Gastrocnemius medialis (tissue), 4 donors: Measurements from ENCODE around the gene CBLIF. TPM values are rescaled to one million over a fixed set of nuclear protein-coding genes. Genes with fewer than 3 reads are reported as not detected.

ENCODE experiments used
- ATAC-seq, 2 donors: fragments of 150-250 bp; one replicate each; pipeline ENCODE4 v1.9.1; 2016
- DNase-seq, 2 donors: peaks; one replicate each; pipeline ENCODE4 v3.0.0-alpha.2; 2019
- H3K27ac ChIP-seq, 4 donors: fragments of 200-600 bp; sonication (generic); 1 replicate in 1 of 4; 2 replicates in 3 of 4; pipeline ENCODE4 v1.5.1; 2016 to 2018; ENCODE audit warnings: mild to moderate bottlenecking in 2 of 4, moderate library complexity in 1 of 4
- H3K27me3 ChIP-seq, 3 donors: fragments of 200-600 bp; sonication (generic) in 2 of 3; 1 replicate in 1 of 3; 2 replicates in 2 of 3; pipeline versions ENCODE4 v1.5.1 to v1.6.0; 2016 to 2019; ENCODE audit warnings: mild to moderate bottlenecking in 1 of 3, moderate library complexity in 1 of 3
- H3K36me3 ChIP-seq, 2 donors: fragments of 200-600 bp; sonication (generic) in 1 of 2; one replicate each; pipeline ENCODE4 v1.5.1; 2017 to 2018
- H3K4me1 ChIP-seq, 2 donors: fragments of 200-600 bp; sonication (generic) in 1 of 2; one replicate each; pipeline ENCODE4 v1.5.1; 2016 to 2017; ENCODE audit warnings: mild to moderate bottlenecking in 2 of 2
- H3K4me3 ChIP-seq, 4 donors: fragments of 200-600 bp; sonication (generic) in 3 of 4; 1 replicate in 1 of 4; 2 replicates in 3 of 4; pipeline ENCODE4 v1.5.1; 2016 to 2019; ENCODE audit warnings: mild to moderate bottlenecking in 2 of 4
- H3K9me3 ChIP-seq, 3 donors: fragments of 200-600 bp; sonication (generic) in 2 of 3; 1 replicate in 1 of 3; 2 replicates in 2 of 3; pipeline ENCODE4 v1.5.1; 2016 to 2019
- CTCF ChIP-seq, 5 experiments: fragments of 450-650 bp in 3 of 5; fragments of 200-600 bp in 2 of 5; sonication (generic) in 2 of 5; IDR thresholded peaks in 4 of 5; conservative IDR thresholded peaks in 1 of 5; 1 replicate in 4 of 5; 2 replicates in 1 of 5; pipeline ENCODE4 v1.5.1; 2016 to 2019; ENCODE audit warnings: antibody characterized with exemption in 5 of 5, mild to moderate bottlenecking in 3 of 5, moderate library complexity in 3 of 5
- POLR2A ChIP-seq, 2 donors: fragments of 450-650 bp; IDR thresholded peaks; one replicate each; pipeline ENCODE4 v1.6.1; 2017; ENCODE audit warnings: antibody characterized with exemption in 2 of 2, mild to moderate bottlenecking in 2 of 2, moderate library complexity in 2 of 2
- in situ Hi-C, 4 donors: fragments of 200-750 bp; cut with MboI; loops; one replicate each; pipeline versions ENCODE4 v1.15.0 to v1.8.0; 2017; ENCODE audit warnings: low sequenced_read_pairs in 4 of 4
- intact Hi-C: fragments of 100-400 bp; cut with DNase I; formaldehyde crosslinking; loops from one replicate; pipeline ENCODE4 v1.15.1; 2023; ENCODE audit warnings: low total_unique reads
- total RNA-seq, 4 donors: library from RNA; depleted of rRNA; stranded (reverse); fragments of >200 nt; gene quantifications; one replicate each; pipeline versions ENCODE4 v1.1.0 to v1.2.3, GENCODE V29; 2016

CBLIF gene
- total RNA-seq, 4 donors from 2014 or later, result not detected

DNA sequence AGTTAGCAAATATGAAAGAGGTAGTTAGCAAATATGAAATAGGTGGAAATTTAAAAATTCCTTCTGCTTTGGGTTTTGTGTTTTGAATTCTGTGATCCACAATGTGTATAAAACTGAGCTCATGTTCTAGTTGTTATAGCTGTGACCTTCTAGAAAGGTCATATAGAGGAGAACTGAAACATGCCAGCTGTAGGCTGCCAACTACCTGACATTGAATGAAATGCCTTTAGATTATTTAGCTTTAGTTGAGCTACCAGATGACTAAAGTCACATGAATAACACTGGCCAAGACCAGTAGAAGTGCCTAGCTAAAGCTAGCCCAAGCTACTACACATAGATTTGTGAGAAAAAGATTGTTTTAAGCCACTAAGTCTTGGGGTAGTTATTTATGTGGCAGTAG, 26.8 kb upstream of the CBLIF start:
- intact Hi-C loops, result no loop called here
- no peaks in the 10 kb centered on the region for H3K4me1 ChIP-seq
- in situ Hi-C loops, result no loop called here
- ATAC-seq, result no peak
- no peaks in the 10 kb centered on the region for H3K9me3 ChIP-seq
- no peak for DNase-seq
- no peaks in the 10 kb centered on the region for H3K27me3 ChIP-seq
- no peak overlapping the region for H3K27ac ChIP-seq
- no peak overlapping the region for H3K4me3 ChIP-seq
- no peak for TF ChIP-seq CTCF (IDR thresholded peaks at IDR 0.05 in 4 of 5, conservative IDR thresholded peaks at IDR 0.05 in 1 of 5)
- no peak for TF ChIP-seq POLR2A (IDR thresholded peaks at IDR 0.05)
- H3K36me3 ChIP-seq, result no peaks in the 10 kb centered on the region

DNA sequence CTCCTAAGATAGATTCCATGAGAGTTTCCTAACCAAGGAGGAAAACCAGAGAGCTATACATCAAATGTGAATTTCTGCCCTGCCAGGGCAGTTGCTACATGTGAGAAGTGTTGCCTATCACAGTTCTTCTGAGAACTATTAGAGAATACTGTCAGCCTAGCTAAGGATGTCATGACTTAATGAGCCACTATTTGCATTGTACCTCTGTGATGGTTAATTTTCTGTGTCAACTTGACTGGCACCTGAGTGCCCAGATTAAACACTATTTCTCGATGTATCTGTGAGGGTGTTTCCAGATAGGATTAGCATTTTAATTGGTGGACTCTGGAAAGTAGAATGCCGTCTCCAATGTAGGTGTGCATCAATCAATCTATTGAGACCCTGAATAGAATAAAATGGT, 22.6 kb upstream of the CBLIF start:
- H3K4me3 ChIP-seq, result no peak overlapping the region
- H3K9me3 ChIP-seq, result no peaks in the 10 kb centered on the region
- H3K27me3 ChIP-seq, result no peaks in the 10 kb centered on the region
- no peak for ATAC-seq
- no peaks in the 10 kb centered on the region for H3K4me1 ChIP-seq
- H3K27ac ChIP-seq, result no peak overlapping the region
- intact Hi-C loops (no loop called here), in situ Hi-C loops (no loop called here)
- H3K36me3 ChIP-seq, result no peaks in the 10 kb centered on the region
- DNase-seq, result no peak
- TF ChIP-seq POLR2A (IDR thresholded peaks at IDR 0.05) (no peak), CTCF (IDR thresholded peaks at IDR 0.05 in 4 of 5, conservative IDR thresholded peaks at IDR 0.05 in 1 of 5) (no peak)

GRCh38 chr11:59866836-59867235, 21.5 kb upstream of the CBLIF start:
- Histone ChIP-seq H3K9me3 (no peaks in the 10 kb centered on the region), H3K36me3 (no peaks in the 10 kb centered on the region), H3K27me3 (no peaks in the 10 kb centered on the region), H3K27ac (no peak overlapping the region), H3K4me1 (no peaks in the 10 kb centered on the region), H3K4me3 (no peak overlapping the region)
- TF ChIP-seq POLR2A (IDR thresholded peaks at IDR 0.05) (no peak), CTCF (IDR thresholded peaks at IDR 0.05 in 4 of 5, conservative IDR thresholded peaks at IDR 0.05 in 1 of 5) (no peak)
- intact Hi-C loops, result no loop called here
- in situ Hi-C loops, result no loop called here
- no peak for ATAC-seq
- DNase-seq, result no peak

DNA sequence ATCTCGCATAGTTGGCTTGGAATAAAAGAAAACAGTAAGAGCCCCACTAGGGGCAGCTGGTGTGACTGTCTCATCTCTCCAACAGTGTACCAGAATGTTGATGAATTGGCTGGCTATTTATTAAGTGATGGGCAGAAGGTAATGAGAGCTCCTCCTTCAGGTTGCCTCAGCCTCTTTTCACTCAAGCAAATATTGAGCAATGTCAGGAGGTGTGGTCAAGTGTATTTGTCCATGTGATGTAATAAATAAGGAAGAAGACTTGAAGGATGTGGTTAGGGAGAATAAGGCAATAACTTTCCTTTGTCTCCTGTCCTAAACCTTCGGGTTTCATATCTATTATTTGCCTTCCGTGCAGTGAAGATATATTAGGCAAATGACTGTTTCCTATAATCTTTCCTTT, 21.1 kb upstream of the CBLIF start, which contains the start of gene TCN1:
Gene TCN1 (minus strand): TSS at position 91 of the 400 bp plus-strand sequence. CDS start 17 bp downstream, at position 74.
- ATAC-seq (no peak), DNase-seq (no peak)
- intact Hi-C loops (no loop called here), in situ Hi-C loops (no loop called here)
- H3K4me3 ChIP-seq, result no peak within 1 kb of the TSS
- H3K27me3 ChIP-seq, result no peaks in the 10 kb centered on the region
- H3K27ac ChIP-seq, result no peak within 1 kb of the TSS
- H3K4me1 ChIP-seq, result no peaks in the 10 kb centered on the region
- no peaks in the 10 kb centered on the region for H3K36me3 ChIP-seq
- H3K9me3 ChIP-seq, result no peaks in the 10 kb centered on the region
- TF ChIP-seq CTCF (IDR thresholded peaks at IDR 0.05 in 4 of 5, conservative IDR thresholded peaks at IDR 0.05 in 1 of 5) (no peak), POLR2A (IDR thresholded peaks at IDR 0.05) (no peak)

DNA sequence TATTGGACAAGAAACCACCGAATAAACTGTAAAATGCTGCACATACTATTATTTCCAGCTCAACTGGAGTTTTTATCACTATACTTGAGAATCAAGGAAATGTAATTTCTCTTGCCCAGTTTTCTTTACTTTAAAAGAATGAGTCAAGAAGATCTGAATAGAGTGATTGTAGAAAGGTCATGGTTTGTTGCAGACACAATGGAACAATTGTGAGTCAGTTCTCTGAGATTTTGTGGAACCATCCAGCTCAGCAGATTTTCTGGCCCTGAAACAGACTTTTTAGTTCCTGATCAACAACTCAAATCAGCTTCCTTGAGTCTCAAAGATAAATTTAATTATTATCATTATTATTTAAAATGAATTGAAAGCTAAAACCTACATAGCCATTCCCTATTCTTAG, 19.7 kb upstream of the CBLIF start:
- H3K27ac ChIP-seq, result no peak overlapping the region
- H3K4me1 ChIP-seq, result no peaks in the 10 kb centered on the region
- TF ChIP-seq POLR2A (IDR thresholded peaks at IDR 0.05) (no peak), CTCF (IDR thresholded peaks at IDR 0.05 in 4 of 5, conservative IDR thresholded peaks at IDR 0.05 in 1 of 5) (no peak)
- intact Hi-C loops, result no loop called here
- H3K4me3 ChIP-seq, result no peak overlapping the region
- in situ Hi-C loops, result no loop called here
- H3K27me3 ChIP-seq, result no peaks in the 10 kb centered on the region
- ATAC-seq (no peak), DNase-seq (no peak)
- no peaks in the 10 kb centered on the region for H3K9me3 ChIP-seq
- no peaks in the 10 kb centered on the region for H3K36me3 ChIP-seq
